NCI-H526 (cell line): ENCODE measurements around the gene DBH.

ENCODE experiments used
- DNase-seq, 2 experiments: peaks; one replicate each; lab custom pipeline; 2025; lab: John Stamatoyannopoulos, UW

DBH gene

GRCh38 chr9:133701981-133702797 lies 66.0 kb downstream of the DBH start:
- DNase-seq, result no peak

- DNase-seq, result no peak
Observed at GRCh38 chr9:133702798-133703590, 66.8 kb downstream of the DBH start.

- DNase-seq, result no peak
Observed at GRCh38 chr9:133703591-133704399, 67.6 kb downstream of the DBH start.

GRCh38 chr9:133704711-133705181 lies 68.6 kb downstream of the DBH start:
- DNase-seq, result no peak

GRCh38 chr9:133705576-133705975 lies 69.4 kb downstream of the DBH start:
- DNase-seq, result no peak

GRCh38 chr9:133706307-133707050 lies 70.3 kb downstream of the DBH start:
- DNase-seq, result no peak

- DNase-seq, result no peak
Observed at GRCh38 chr9:133707065-133707762, 71.1 kb downstream of the DBH start.

GRCh38 chr9:133707763-133708245 lies 71.6 kb downstream of the DBH start:
- no peak for DNase-seq

- DNase-seq, result no peak
Observed at GRCh38 chr9:133708246-133709014, 72.3 kb downstream of the DBH start.
